ENCODE results near the gene TAT. TPM values are rescaled to one million over a fixed set of nuclear protein-coding genes. Genes with fewer than 3 reads are reported as not detected.

The TAT gene
- total RNA-seq (2022) (0.10 TPM in 1 of 2 replicates, not detected in the other), Bru-seq, nascent RNA (percentile 7 among the genes with signal in this experiment), BruChase-seq, experiment 1, labeled RNA remaining after a 6-hour chase (percentile 18 among the genes with signal in this experiment), BruChase-seq, experiment 2, labeled RNA remaining after a 2-hour chase (percentile 10 among the genes with signal in this experiment)
- long read RNA-seq = 0 reads

DNA sequence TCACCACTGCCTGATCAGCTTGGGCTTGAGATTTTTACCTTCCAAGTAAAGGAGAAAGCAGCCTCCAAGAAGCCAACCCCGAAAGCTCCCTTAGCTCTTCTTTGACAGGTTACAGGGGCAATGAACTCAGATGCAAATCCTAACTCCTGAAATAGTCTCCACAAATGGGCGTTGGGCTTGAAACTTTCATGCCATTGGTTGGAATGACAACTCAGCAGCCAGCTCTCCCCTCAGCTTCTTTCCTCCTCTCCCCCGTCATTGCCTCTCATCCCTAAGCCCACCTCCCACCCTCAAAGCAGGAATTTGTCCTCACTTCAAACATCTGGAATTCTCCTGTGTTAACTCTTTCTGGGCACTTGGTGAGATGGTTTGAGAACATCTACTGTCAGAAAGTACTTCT, at the start of gene TAT:
Gene TAT, minus strand, starts transcription at position 122 of the 400 bp plus-strand sequence. CDS start 677 bp downstream, outside the sequence.
- Mint-ChIP-seq H3K4me3 (ENCODE audit: low read depth, unreplicated experiment) (no peak within 1 kb of the TSS), H3K27me3 (ENCODE audit: unreplicated experiment) (peaks cover 15% of the 10 kb centered on the region), H3K36me3 (ENCODE audit: insufficient read depth, unreplicated experiment) (no peaks in the 10 kb centered on the region), H3K4me1 (ENCODE audit: low read depth, unreplicated experiment) (peaks cover 17% of the 10 kb centered on the region), H3K27ac (ENCODE audit: unreplicated experiment) (no peak within 1 kb of the TSS), H3K9me3 (ENCODE audit: low read depth, unreplicated experiment) (no peaks in the 10 kb centered on the region)
- BruUV-seq (replicated peaks) = no TSS peak
- no peak for DNase-seq
- intact Hi-C loops (cut with micrococcal nuclease; ENCODE audit: unreplicated experiment) = no loop called here
- CTCF ChIA-PET = interaction anchor here (0.6 to 0.8 kb wide), 2 partner anchors 12 to 38 kb away, joined by 3 read pairs; no protein-coding TSS in a partner anchor
- TF ChIP-seq, protein P1, sequence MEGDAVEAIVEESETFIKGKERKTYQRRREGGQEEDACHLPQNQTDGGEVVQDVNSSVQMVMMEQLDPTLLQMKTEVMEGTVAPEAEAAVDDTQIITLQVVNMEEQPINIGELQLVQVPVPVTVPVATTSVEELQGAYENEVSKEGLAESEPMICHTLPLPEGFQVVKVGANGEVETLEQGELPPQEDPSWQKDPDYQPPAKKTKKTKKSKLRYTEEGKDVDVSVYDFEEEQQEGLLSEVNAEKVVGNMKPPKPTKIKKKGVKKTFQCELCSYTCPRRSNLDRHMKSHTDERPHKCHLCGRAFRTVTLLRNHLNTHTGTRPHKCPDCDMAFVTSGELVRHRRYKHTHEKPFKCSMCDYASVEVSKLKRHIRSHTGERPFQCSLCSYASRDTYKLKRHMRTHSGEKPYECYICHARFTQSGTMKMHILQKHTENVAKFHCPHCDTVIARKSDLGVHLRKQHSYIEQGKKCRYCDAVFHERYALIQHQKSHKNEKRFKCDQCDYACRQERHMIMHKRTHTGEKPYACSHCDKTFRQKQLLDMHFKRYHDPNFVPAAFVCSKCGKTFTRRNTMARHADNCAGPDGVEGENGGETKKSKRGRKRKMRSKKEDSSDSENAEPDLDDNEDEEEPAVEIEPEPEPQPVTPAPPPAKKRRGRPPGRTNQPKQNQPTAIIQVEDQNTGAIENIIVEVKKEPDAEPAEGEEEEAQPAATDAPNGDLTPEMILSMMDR (IDR thresholded peaks at IDR 0.05; ENCODE audit: unreplicated experiment) = no peak

DNA sequence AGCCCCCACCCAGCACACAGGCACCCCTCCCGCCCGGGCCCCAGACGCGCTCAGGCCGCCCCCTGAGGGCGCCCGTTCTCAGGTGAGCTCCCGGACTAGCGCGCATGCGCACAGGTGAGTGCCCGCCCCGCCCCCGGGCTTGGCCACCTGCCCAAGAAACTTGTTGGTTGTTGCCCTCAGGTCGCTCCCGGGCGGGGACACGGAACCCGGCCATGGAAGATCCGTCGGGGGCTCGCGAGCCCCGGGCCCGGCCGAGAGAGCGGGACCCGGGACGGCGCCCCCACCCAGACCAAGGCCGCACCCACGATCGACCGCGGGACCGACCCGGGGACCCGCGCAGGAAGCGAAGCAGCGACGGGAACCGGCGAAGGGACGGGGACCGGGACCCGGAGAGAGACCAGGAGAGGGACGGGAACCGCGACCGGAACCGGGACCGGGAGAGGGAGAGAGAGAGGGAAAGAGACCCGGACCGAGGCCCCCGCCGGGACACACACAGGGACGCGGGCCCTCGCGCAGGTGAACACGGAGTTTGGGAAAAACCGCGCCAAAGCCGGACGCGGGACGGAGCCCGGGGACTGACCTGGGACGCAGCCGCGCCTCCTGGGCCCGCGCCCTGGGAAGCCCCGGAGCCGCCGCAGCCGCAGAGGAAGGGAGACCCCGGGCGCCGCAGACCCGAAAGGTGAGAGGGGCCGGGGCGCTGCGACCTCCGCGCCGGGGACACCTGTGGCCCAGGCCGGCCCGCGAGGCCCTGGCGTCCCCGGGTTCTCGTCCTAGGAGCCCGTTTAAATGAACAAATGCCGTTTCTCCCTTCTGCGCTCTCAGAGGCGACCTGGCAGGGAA, 49.3 kb upstream of the TAT start, which contains the start of gene MARVELD3:
Gene MARVELD3, plus strand, starts transcription at position 167 of the 840 bp plus-strand sequence. Its CDS starts 46 bp downstream, at position 213.
- Mint-ChIP-seq H3K27ac (ENCODE audit: unreplicated experiment) (peak within 1 kb of the TSS; percentile 56), H3K9me3 (ENCODE audit: low read depth, unreplicated experiment) (no peaks in the 10 kb centered on the region), H3K27me3 (ENCODE audit: unreplicated experiment) (no peaks in the 10 kb centered on the region), H3K4me1 (ENCODE audit: low read depth, unreplicated experiment) (peaks cover 19% of the 10 kb centered on the region), H3K36me3 (ENCODE audit: insufficient read depth, unreplicated experiment) (peaks cover 40% of the 10 kb centered on the region), H3K4me3 (ENCODE audit: low read depth, unreplicated experiment) (no peak within 1 kb of the TSS)
- no TSS peak for BruUV-seq (replicated peaks)
- CTCF ChIA-PET = interaction anchor here (0.6 to 1.0 kb wide), 10 partner anchors 11 to 1074 kb away, joined by 3 to 15 read pairs (median 4); no protein-coding TSS in a partner anchor
- peak; percentile 99 for DNase-seq
- intact Hi-C loops (cut with micrococcal nuclease; ENCODE audit: unreplicated experiment) = no loop called here
- TF ChIP-seq, protein P1 (IDR thresholded peaks at IDR 0.05; ENCODE audit: unreplicated experiment) = no peak

DNA sequence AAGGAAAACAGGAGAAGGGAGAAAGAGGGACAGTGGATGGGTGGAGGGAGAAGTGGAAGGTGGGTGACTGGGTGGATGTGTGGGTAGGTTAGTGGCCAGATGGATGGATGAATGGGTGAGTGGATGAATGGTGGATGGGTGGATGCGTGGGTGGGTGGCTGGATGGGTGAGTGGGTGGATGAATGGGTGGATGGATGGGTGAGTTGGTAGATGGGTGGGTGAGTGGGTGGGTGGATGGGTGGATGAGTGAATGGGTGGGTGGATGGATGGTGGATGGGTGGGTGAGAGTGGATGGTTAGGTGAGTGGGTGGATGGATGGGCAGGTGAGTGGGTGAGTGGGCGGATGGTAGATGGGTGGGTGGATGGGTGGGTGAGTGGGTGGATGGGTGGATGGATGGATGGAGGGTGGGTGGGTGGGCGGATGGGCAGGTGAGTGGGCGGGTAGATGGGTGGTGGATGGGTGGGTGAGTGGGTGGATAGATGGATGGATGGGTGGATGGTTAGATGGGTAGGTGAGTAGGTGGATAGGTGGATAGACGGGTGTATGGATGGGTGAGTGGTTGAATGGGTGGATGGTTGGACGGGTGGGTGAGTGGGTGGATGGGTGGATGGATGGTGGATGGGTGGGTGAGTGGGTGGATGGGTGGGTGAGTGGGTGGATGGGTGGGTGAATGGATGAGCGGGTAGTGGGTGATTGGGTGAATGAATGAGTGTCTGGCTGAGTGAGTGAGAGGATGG, 48.4 kb upstream of the TAT start:
- Mint-ChIP-seq H3K9me3 (ENCODE audit: low read depth, unreplicated experiment) (no peaks in the 10 kb centered on the region), H3K4me3 (ENCODE audit: low read depth, unreplicated experiment) (no peak overlapping the region), H3K27ac (ENCODE audit: unreplicated experiment) (peak overlapping the region; percentile 56), H3K36me3 (ENCODE audit: insufficient read depth, unreplicated experiment) (peaks cover 34% of the 10 kb centered on the region), H3K27me3 (ENCODE audit: unreplicated experiment) (no peaks in the 10 kb centered on the region), H3K4me1 (ENCODE audit: low read depth, unreplicated experiment) (peaks cover 13% of the 10 kb centered on the region)
- TF ChIP-seq, protein P1 (IDR thresholded peaks at IDR 0.05; ENCODE audit: unreplicated experiment) = no peak
- DNase-seq = no peak
- CTCF ChIA-PET = interaction anchor here (0.7 to 1.0 kb wide), 7 partner anchors 10 to 1057 kb away, joined by 3 to 15 read pairs (median 4); no protein-coding TSS in a partner anchor
- intact Hi-C loops (cut with micrococcal nuclease; ENCODE audit: unreplicated experiment) = no loop called here
- BruUV-seq (replicated peaks) = no TSS peak

DNA sequence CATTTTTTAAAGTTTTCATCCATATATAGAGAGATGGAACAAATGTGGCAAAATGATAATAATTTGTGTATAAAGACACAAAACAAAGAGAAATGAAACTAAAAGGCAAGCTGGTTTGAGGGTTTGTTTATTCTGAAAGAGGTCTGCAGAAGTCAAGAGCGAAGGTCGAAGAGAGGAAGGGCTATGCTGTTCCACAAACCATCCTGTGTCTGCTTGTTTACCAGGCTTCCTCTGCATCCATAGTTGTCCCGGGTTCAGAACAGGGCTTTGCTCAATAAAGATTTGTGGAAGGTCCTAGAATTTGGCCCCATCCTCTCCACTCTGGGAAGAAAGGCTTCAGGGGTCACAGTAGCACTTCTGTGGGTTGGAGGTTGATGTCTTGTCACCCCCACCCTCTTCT, 46.7 kb upstream of the TAT start:
- no TSS peak for BruUV-seq (replicated peaks)
- no peak for DNase-seq
- CTCF ChIA-PET = no interaction called here
- Mint-ChIP-seq H3K4me3 (ENCODE audit: low read depth, unreplicated experiment) (no peak overlapping the region), H3K27ac (ENCODE audit: unreplicated experiment) (no peak overlapping the region), H3K4me1 (ENCODE audit: low read depth, unreplicated experiment) (peaks cover 7% of the 10 kb centered on the region), H3K9me3 (ENCODE audit: low read depth, unreplicated experiment) (peaks cover 2% of the 10 kb centered on the region), H3K36me3 (ENCODE audit: insufficient read depth, unreplicated experiment) (peaks cover 23% of the 10 kb centered on the region), H3K27me3 (ENCODE audit: unreplicated experiment) (peaks cover 13% of the 10 kb centered on the region)
- intact Hi-C loops (cut with micrococcal nuclease; ENCODE audit: unreplicated experiment) = no loop called here
- TF ChIP-seq, protein P1 (IDR thresholded peaks at IDR 0.05; ENCODE audit: unreplicated experiment) = no peak

Data from Calu3 (cell line).